HCT116 (cell line): ENCODE results near the gene MMEL1. TPM values are rescaled to one million over a fixed set of nuclear protein-coding genes. Genes with fewer than 3 reads are reported as not detected.

Experiments
- ATAC-seq: fragments of 200-7000 bp; cut with Tn5 transposase; 2 replicates; pipeline ENCODE4 v1.9.1; 2020; ENCODE audit warnings: mild to moderate bottlenecking, moderate library complexity
- BruUV-seq: library from RNA; stranded (reverse); fragments of 400-500 nt; replicated peaks from 2 replicates; lab custom pipeline; 2021; lab: Mats Ljungman, UMichigan
- CTCF ChIA-PET: fragments of 300-600 bp; sonication (Branson Sonifier 250); formaldehyde crosslinking; loops from one replicate; lab custom pipeline; 2021; ENCODE audit warnings: antibody characterized with exemption; lab: Charles Lee
- POLR2A ChIA-PET: fragments of 300-600, 350-600 bp; sonication (Branson Sonifier 250); formaldehyde crosslinking; loops from one replicate; lab custom pipeline; 2021; ENCODE audit warnings: antibody characterized with exemption; lab: Charles Lee
- RAD21 ChIA-PET, 2 experiments: fragments of 300-600 bp; sonication (Branson Sonifier 250); formaldehyde crosslinking; loops; one replicate each; lab custom pipeline; 2023; ENCODE audit warnings: low total read pairs in 2 of 2; ENCODE audit not compliant: uncharacterized antibody in 2 of 2, unreplicated experiment in 2 of 2, low non-redundant PET in 1 of 2; lab: Charles Lee
- DNase-seq: peaks from one replicate; pipeline ENCODE4 v3.0.0-alpha.2; 2010; ENCODE audit warnings: low read depth, low spot score
- H2AFZ ChIP-seq: fragments of 200-600 bp; shearing (Covaris generic), sonication (generic); 2 replicates; pipeline ENCODE4 v1.6.1; 2017; ENCODE audit warnings: low read depth, mixed run types, mixed read lengths, antibody characterized with exemption, low read length; ENCODE audit not compliant: poor library complexity, severe bottlenecking
- H3K27ac ChIP-seq: 2 replicates; pipeline ENCODE4 v1.5.1; 2012; ENCODE audit warnings: low read depth, low read length
- H3K27me3 ChIP-seq: fragments of 200-600 bp; sonication (generic); 2 replicates; pipeline ENCODE4 v1.6.1; 2016; ENCODE audit warnings: mixed run types, low read length, mixed read lengths; ENCODE audit not compliant: insufficient read depth
- H3K36me3 ChIP-seq, 2 experiments: fragments of 200-500 bp in 1 of 2; fragments of 200-600 bp in 1 of 2; sonication (Bioruptor generic) in 1 of 2; sonication (generic) in 1 of 2; 2 replicates each; pipeline versions ENCODE4 v1.5.1 to v1.6.1; 2014 to 2016; ENCODE audit warnings: low read length in 2 of 2, inconsistent platforms in 1 of 2, mixed read lengths in 1 of 2, mixed run types in 1 of 2; ENCODE audit not compliant: insufficient read depth in 2 of 2, control insufficient read depth in 1 of 2
- H3K4me1 ChIP-seq, 2 experiments: fragments of 200-600 bp in 1 of 2; sonication (generic) in 1 of 2; 2 replicates each; pipeline versions ENCODE4 v1.5.1 to v1.6.1; 2012 to 2017; ENCODE audit warnings: low read length in 2 of 2, inconsistent platforms in 1 of 2, mild to moderate bottlenecking in 1 of 2, mixed read lengths in 1 of 2, mixed run types in 1 of 2, moderate library complexity in 1 of 2; ENCODE audit not compliant: insufficient read depth in 2 of 2, control insufficient read depth in 1 of 2
- H3K4me2 ChIP-seq: fragments of 200-600 bp; sonication (generic); 2 replicates; pipeline ENCODE4 v1.6.1; 2017; ENCODE audit warnings: mixed run types, low read length, mixed read lengths
- H3K4me3 ChIP-seq, 2 experiments: fragments of 200-600 bp in 1 of 2; sonication (generic) in 1 of 2; replicated peaks in 1 of 2; 2 replicates each; pipeline ENCODE4 v1.5.1; 2011 to 2016; ENCODE audit warnings: low read length in 2 of 2, control low read depth in 1 of 2, low read depth in 1 of 2, mild to moderate bottlenecking in 1 of 2, mixed read lengths in 1 of 2, mixed run types in 1 of 2
- H3K79me2 ChIP-seq: fragments of 200-600 bp; sonication (generic); 2 replicates; pipeline ENCODE4 v1.6.1; 2017; ENCODE audit warnings: mild to moderate bottlenecking, mixed run types, low read length, moderate library complexity, mixed read lengths; ENCODE audit not compliant: insufficient read depth
- H3K9ac ChIP-seq: fragments of 200-600 bp; sonication (generic); 2 replicates; pipeline ENCODE4 v1.6.1; 2016; ENCODE audit warnings: low read length, mixed read lengths
- H3K9me2 ChIP-seq: fragments of 200-600 bp; sonication (generic), shearing (Covaris generic); 2 replicates; pipeline ENCODE4 v1.6.1; 2017; ENCODE audit warnings: mixed run types, mild to moderate bottlenecking, moderate library complexity; ENCODE audit not compliant: insufficient read depth
- H3K9me3 ChIP-seq, 2 experiments: fragments of 200-500 bp in 1 of 2; fragments of 200-600 bp in 1 of 2; sonication (Bioruptor generic) in 1 of 2; sonication (generic) in 1 of 2; 2 replicates each; pipeline ENCODE4 v1.6.1; 2014 to 2017; ENCODE audit warnings: low read length in 2 of 2, mixed read lengths in 2 of 2, inconsistent platforms in 1 of 2, low read depth in 1 of 2, mild to moderate bottlenecking in 1 of 2, mixed run types in 1 of 2, moderate library complexity in 1 of 2; ENCODE audit not compliant: control insufficient read depth in 1 of 2, insufficient read depth in 1 of 2
- H4K20me1 ChIP-seq: fragments of 200-600 bp; sonication (generic), shearing (Covaris generic); 2 replicates; pipeline ENCODE4 v1.6.1; 2017; ENCODE audit warnings: mixed run types, mild to moderate bottlenecking, moderate library complexity; ENCODE audit not compliant: insufficient read depth
- CBX3 ChIP-seq: IDR thresholded peaks from 2 replicates; pipeline ENCODE4 v1.6.1; 2012; ENCODE audit warnings: low read depth
- EZH2 ChIP-seq: fragments of 200-600 bp; sonication (generic); IDR thresholded peaks from 2 replicates; pipeline ENCODE4 v1.6.1; 2017; ENCODE audit warnings: antibody characterized with exemption, mixed run types
- YY1 ChIP-seq: IDR thresholded peaks from 2 replicates; pipeline ENCODE4 v1.6.1; 2011; ENCODE audit warnings: low read length, low read depth, moderate library complexity, mild to moderate bottlenecking; ENCODE audit not compliant: insufficient replicate concordance; ENCODE audit errors: extremely low read depth
- intact Hi-C: fragments of 100-400 bp; cut with micrococcal nuclease; formaldehyde crosslinking; loops from 2 replicates; pipeline ENCODE4 v1.10.0; 2022
- total RNA-seq: library from RNA; stranded (reverse); gene quantifications from one replicate; pipeline ENCODE4 v1.2.1, GENCODE V29; 2021; ENCODE audit not compliant: unreplicated experiment
- TF ChIP-seq, protein P1 (sequence below): IDR thresholded peaks from 2 replicates; pipeline ENCODE4 v1.6.1; 2012

The MMEL1 gene
- total RNA-seq, 1 experiment from 2014 or later = 2.7 TPM

DNA sequence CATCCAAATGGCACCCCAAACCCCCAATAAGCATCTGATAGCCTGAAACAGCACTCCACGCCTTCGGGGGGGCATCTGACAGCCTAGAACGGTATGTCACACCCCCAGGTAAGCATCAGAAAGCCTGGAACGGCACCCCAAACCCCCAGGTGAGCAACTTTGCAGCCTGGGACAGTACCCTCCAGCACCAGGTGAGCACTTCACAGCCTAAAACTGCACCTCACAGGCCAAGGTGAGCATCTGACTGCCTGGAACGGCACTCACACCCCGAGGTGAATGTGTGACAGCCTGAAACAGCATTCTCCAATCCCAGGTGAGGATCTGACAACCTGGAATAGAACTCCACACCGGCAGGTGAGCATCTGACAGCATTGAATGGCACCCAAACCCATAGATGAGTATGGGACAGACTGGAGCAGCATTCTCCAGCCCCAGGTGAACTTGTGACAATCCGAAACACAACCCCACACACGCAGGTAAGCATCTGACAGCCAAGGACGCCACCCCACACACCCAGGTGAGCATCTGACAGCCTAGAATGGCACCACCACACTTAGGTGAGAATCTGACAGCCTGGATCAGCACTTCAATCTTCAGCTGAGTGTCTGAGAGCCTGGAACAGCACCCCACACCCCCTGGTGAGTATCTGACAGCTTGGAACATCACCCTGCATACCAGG lies 18.3 kb upstream of the MMEL1 start:
- H3K9me3 ChIP-seq = peaks cover 6 to 7% of the 10 kb centered on the region in 2 experiments; a peak in 1 of 4 replicates
- no peaks in the 10 kb centered on the region for H4K20me1 ChIP-seq
- no peaks in the 10 kb centered on the region for H3K79me2 ChIP-seq
- no peak overlapping the region for H3K4me3 ChIP-seq
- H3K36me3 ChIP-seq = no peaks in the 10 kb centered on the region
- no peak overlapping the region for H3K4me2 ChIP-seq
- no peak for DNase-seq
- no TSS peak for BruUV-seq
- no peak for ATAC-seq
- H3K27ac ChIP-seq = no peak overlapping the region
- CTCF ChIA-PET = no interaction called here
- intact Hi-C loops = no loop called here
- H2AFZ ChIP-seq = no peak overlapping the region
- TF ChIP-seq EZH2 (peak; percentile 97; the same call in 1 of the 2 replicates), YY1 (no peak)
- POLR2A ChIA-PET = no interaction called here
- peaks cover 66% of the 10 kb centered on the region for H3K27me3 ChIP-seq
- H3K4me1 ChIP-seq = no peaks in the 10 kb centered on the region
- no peak overlapping the region for H3K9ac ChIP-seq
- RAD21 ChIA-PET = no interaction called here
- H3K9me2 ChIP-seq = no peaks in the 10 kb centered on the region

DNA sequence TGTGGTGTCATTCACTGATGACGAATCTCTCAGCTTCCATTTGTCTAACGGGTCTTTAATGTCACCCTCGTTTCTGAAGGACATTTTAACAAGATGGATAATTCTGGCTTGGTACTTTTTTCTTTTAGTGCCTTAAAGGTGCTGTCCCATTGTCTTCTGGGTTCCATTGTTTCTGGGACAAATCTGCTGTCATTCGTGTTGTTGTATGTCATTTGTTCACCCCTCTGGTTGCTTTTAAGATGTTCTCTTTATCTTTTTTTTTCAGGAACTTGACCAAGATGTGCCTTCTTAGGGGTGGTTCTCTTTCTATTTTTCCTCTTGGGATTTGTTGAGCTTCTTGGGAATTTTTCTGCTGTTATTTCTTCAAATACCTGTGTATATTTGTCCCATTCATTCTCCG lies 14.0 kb upstream of the MMEL1 start:
- H3K27me3 ChIP-seq = peaks cover 27% of the 10 kb centered on the region; the same call in 1 of the 2 replicates
- no TSS peak for BruUV-seq
- no peak overlapping the region for H3K4me3 ChIP-seq
- H2AFZ ChIP-seq = no peak overlapping the region
- H3K4me2 ChIP-seq = no peak overlapping the region
- ATAC-seq (no peak), DNase-seq (no peak)
- CTCF ChIA-PET = no interaction called here
- no peaks in the 10 kb centered on the region for H4K20me1 ChIP-seq
- H3K9me2 ChIP-seq = no peaks in the 10 kb centered on the region
- intact Hi-C loops = no loop called here
- no peaks in the 10 kb centered on the region for H3K36me3 ChIP-seq
- TF ChIP-seq CBX3 = peak; percentile 96
- TF ChIP-seq, protein P1, sequence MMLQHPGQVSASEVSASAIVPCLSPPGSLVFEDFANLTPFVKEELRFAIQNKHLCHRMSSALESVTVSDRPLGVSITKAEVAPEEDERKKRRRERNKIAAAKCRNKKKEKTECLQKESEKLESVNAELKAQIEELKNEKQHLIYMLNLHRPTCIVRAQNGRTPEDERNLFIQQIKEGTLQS = no peak
- H3K27ac ChIP-seq = no peak overlapping the region
- H3K79me2 ChIP-seq = peaks cover 10% of the 10 kb centered on the region; the same call in 1 of the 2 replicates
- H3K4me1 ChIP-seq = peaks cover 0 to 13% of the 10 kb centered on the region in 2 experiments; a peak in 2 of 4 replicates
- no peak overlapping the region for H3K9ac ChIP-seq
- RAD21 ChIA-PET = no interaction called here
- POLR2A ChIA-PET = no interaction called here
- H3K9me3 ChIP-seq = peaks cover 6 to 7% of the 10 kb centered on the region in 2 experiments; a peak in 1 of 4 replicates
